MM.1S (cell line): Measurements from ENCODE around the gene CDX4.

Experiments used
- DNase-seq: peaks from one replicate; pipeline ENCODE4 v3.0.0-alpha.2; 2015
- H2AFZ ChIP-seq: fragments of 300-600 bp; sonication (generic); 2 replicates; pipeline ENCODE4 v1.6.0; 2016; ENCODE audit warnings: antibody characterized with exemption, low read length
- H3F3A ChIP-seq: fragments of 300-600 bp; sonication (generic); 2 replicates; pipeline ENCODE4 v1.6.1; 2016; ENCODE audit warnings: mild to moderate bottlenecking, antibody characterized with exemption, low read length, moderate library complexity, mixed read lengths; ENCODE audit not compliant: insufficient read depth
- H3K27ac ChIP-seq: fragments of 300-600 bp; sonication (generic); 2 replicates; pipeline ENCODE4 v1.5.1; 2016; ENCODE audit warnings: mild to moderate bottlenecking, low read length
- H3K27me3 ChIP-seq: fragments of 300-600 bp; sonication (generic); replicated peaks from 2 replicates; pipeline ENCODE4 v1.6.0; 2016; ENCODE audit warnings: low read length; ENCODE audit not compliant: insufficient read depth
- H3K36me3 ChIP-seq: fragments of 300-600 bp; sonication (generic); replicated peaks from 2 replicates; pipeline ENCODE4 v1.6.1; 2016; ENCODE audit warnings: mild to moderate bottlenecking, low read length, mixed read lengths; ENCODE audit not compliant: insufficient read depth
- H3K4me1 ChIP-seq: fragments of 300-600 bp; sonication (generic); 2 replicates; pipeline ENCODE4 v1.6.1; 2016; ENCODE audit warnings: low read length, mixed read lengths
- H3K4me2 ChIP-seq: fragments of 300-600 bp; sonication (generic); 2 replicates; pipeline ENCODE4 v1.6.0; 2016; ENCODE audit warnings: low read depth, low read length
- H3K4me3 ChIP-seq: fragments of 300-600 bp; sonication (generic); 2 replicates; pipeline ENCODE4 v1.5.1; 2016; ENCODE audit warnings: low read length, mixed read lengths
- H3K79me2 ChIP-seq: fragments of 300-600 bp; sonication (generic); 2 replicates; pipeline ENCODE4 v1.6.1; 2016; ENCODE audit warnings: mixed run types, low read length, mixed read lengths
- H3K9ac ChIP-seq: fragments of 300-600 bp; sonication (generic); 2 replicates; pipeline ENCODE4 v1.6.1; 2016; ENCODE audit warnings: low read length, mixed read lengths
- H3K9me2 ChIP-seq: fragments of 300-600 bp; sonication (generic); replicated peaks from 2 replicates; pipeline ENCODE4 v1.6.1; 2016; ENCODE audit warnings: mild to moderate bottlenecking, low read length, mixed read lengths; ENCODE audit not compliant: insufficient read depth
- H3K9me3 ChIP-seq: fragments of 300-600 bp; sonication (generic); replicated peaks from 2 replicates; pipeline ENCODE4 v1.6.1; 2016; ENCODE audit warnings: mild to moderate bottlenecking, low read length, mixed read lengths; ENCODE audit not compliant: insufficient read depth
- H4K20me1 ChIP-seq: fragments of 300-600 bp; sonication (generic); 2 replicates; pipeline ENCODE4 v1.6.1; 2016; ENCODE audit warnings: mild to moderate bottlenecking, low read length, moderate library complexity, mixed read lengths; ENCODE audit not compliant: insufficient read depth
- EZH2 ChIP-seq: fragments of 300-600 bp; sonication (generic); optimal IDR thresholded peaks from 2 replicates; pipeline ENCODE3; 2017; ENCODE audit warnings: low read depth, mild to moderate bottlenecking, antibody characterized with exemption, low read length, mixed read lengths
- EZH2phosphoT487 ChIP-seq: fragments of 300-600 bp; sonication (generic); IDR thresholded peaks from 2 replicates; pipeline ENCODE4 v1.6.1; 2018; ENCODE audit warnings: antibody characterized with exemption, low read length
- TF ChIP-seq, protein P1 (sequence below): fragments of 300-600 bp; sonication (generic); IDR thresholded peaks from 2 replicates; pipeline ENCODE4 v1.5.1; 2016; ENCODE audit warnings: antibody characterized with exemption, low read length, mixed read lengths

CDX4 gene

DNA sequence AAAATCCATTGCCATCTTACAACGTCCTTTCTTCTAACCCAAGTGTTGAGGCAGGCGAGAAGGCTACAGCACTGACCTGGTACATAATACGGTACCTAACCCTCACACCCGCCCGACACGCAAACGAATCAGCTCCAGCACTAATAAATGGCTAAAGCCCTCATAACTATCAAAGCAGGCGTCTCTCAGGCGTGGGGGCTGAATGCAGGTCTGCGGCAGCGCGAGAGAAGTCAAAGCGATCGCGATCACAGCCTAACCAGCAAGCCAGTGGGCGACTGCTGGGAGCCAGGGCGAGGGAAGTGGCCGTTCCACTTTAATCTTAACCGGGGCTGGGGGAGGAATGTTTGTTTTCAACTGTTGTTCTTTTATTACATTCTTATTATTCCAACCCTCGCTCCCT is 1.5 kb downstream of the CDX4 start:
- TF ChIP-seq, protein P1, sequence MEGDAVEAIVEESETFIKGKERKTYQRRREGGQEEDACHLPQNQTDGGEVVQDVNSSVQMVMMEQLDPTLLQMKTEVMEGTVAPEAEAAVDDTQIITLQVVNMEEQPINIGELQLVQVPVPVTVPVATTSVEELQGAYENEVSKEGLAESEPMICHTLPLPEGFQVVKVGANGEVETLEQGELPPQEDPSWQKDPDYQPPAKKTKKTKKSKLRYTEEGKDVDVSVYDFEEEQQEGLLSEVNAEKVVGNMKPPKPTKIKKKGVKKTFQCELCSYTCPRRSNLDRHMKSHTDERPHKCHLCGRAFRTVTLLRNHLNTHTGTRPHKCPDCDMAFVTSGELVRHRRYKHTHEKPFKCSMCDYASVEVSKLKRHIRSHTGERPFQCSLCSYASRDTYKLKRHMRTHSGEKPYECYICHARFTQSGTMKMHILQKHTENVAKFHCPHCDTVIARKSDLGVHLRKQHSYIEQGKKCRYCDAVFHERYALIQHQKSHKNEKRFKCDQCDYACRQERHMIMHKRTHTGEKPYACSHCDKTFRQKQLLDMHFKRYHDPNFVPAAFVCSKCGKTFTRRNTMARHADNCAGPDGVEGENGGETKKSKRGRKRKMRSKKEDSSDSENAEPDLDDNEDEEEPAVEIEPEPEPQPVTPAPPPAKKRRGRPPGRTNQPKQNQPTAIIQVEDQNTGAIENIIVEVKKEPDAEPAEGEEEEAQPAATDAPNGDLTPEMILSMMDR = no peak
- TF ChIP-seq EZH2 = no peak
- TF ChIP-seq EZH2phosphoT487 = no peak
- Histone ChIP-seq H3K27ac (no peak overlapping the region), H3K9me2 (no peaks in the 10 kb centered on the region), H3F3A (no peaks in the 10 kb centered on the region), H3K4me1 (no peaks in the 10 kb centered on the region), H3K27me3 (no peaks in the 10 kb centered on the region), H3K4me3 (no peak overlapping the region), H2AFZ (no peak overlapping the region), H4K20me1 (no peaks in the 10 kb centered on the region), H3K9ac (no peak overlapping the region), H3K79me2 (no peaks in the 10 kb centered on the region), H3K9me3 (no peaks in the 10 kb centered on the region), H3K4me2 (no peak overlapping the region), H3K36me3 (no peaks in the 10 kb centered on the region)
- DNase-seq = no peak

DNA sequence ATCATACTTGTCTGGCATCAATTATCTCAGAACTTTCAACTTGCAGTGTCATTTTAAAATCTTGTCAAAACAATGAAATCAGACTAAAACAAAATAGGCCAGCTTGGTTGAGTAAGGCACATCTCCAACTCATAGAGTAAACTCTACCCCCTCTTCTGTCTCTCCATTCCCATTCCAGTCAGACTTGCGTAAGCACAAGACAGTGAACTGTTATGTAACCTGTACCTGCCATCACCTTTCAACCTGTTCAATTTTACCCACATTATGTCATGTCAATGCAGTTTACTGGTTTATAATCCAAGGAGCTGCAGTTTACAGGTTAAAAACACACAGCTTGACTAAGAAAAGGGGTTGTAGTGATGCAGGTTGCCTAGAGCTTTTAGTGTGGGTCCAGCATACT is 8.3 kb downstream of the CDX4 start:
- Histone ChIP-seq H3K36me3 (no peaks in the 10 kb centered on the region), H3K27me3 (no peaks in the 10 kb centered on the region), H3K4me3 (no peak overlapping the region), H3K9me3 (no peaks in the 10 kb centered on the region), H3K9me2 (no peaks in the 10 kb centered on the region), H3K9ac (no peak overlapping the region), H3K4me2 (no peak overlapping the region), H3K4me1 (no peaks in the 10 kb centered on the region), H2AFZ (no peak overlapping the region), H3K79me2 (no peaks in the 10 kb centered on the region), H4K20me1 (no peaks in the 10 kb centered on the region), H3F3A (no peaks in the 10 kb centered on the region), H3K27ac (no peak overlapping the region)
- no peak for DNase-seq
- TF ChIP-seq EZH2 (no peak), EZH2phosphoT487 (no peak)
- TF ChIP-seq, protein P1 = no peak

DNA sequence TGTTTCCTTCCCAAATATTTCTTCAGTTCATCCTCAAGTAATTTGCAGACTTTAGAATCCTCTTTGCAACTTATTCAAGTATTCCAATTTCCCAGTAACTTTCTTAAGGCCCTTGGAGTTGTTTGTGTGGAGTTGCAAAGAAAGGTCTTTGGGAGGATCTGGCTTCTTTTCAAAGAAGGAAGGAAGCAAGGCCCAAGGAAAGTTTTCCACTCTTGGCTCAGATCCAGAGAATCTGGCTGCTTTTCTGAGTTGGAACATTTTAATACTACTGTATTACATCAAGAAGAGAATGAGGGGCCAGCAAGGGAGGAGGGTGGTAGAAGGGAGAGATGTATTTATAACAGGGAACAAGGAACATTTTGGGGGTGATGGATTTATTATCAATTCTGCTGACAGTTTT is 10.5 kb downstream of the CDX4 start:
- H3K36me3 ChIP-seq = no peaks in the 10 kb centered on the region
- TF ChIP-seq, protein P1 = no peak

DNA sequence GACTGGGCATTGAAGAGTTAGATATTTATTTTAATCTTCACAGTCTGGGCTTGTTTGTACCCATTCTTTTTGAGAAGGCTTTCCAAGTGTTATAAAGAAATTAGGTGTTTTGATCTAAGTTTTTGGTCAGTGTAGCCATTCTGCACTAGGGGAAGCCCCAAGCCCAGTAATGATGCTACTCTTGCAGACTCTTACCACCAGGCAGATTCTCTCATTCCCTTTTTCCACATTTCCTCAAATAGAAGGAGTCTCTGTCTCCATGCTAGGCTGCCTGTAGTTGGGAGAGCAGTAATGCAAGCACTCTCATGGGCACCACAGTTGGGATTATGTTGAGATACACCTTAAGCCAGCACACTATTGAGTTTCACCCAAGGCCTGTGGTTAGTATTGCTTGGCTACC is 21.5 kb downstream of the CDX4 start:
- H3K9me3 ChIP-seq = no peaks in the 10 kb centered on the region
- no peak overlapping the region for H2AFZ ChIP-seq
- no peaks in the 10 kb centered on the region for H4K20me1 ChIP-seq
- H3K9me2 ChIP-seq = no peaks in the 10 kb centered on the region
- H3K27ac ChIP-seq = no peak overlapping the region
- TF ChIP-seq EZH2phosphoT487 = no peak
- TF ChIP-seq EZH2 = no peak
- TF ChIP-seq, protein P1 = no peak
- no peaks in the 10 kb centered on the region for H3K27me3 ChIP-seq
- no peak for DNase-seq
- no peak overlapping the region for H3K4me2 ChIP-seq
- no peak overlapping the region for H3K9ac ChIP-seq
- H3F3A ChIP-seq = no peaks in the 10 kb centered on the region
- no peaks in the 10 kb centered on the region for H3K4me1 ChIP-seq
- H3K4me3 ChIP-seq = no peak overlapping the region
- no peaks in the 10 kb centered on the region for H3K36me3 ChIP-seq
- no peaks in the 10 kb centered on the region for H3K79me2 ChIP-seq

More for the DNA sequence above, 10.5 kb downstream of the CDX4 start:
- H3K4me2 ChIP-seq = no peak overlapping the region
- no peaks in the 10 kb centered on the region for H3K4me1 ChIP-seq
- no peaks in the 10 kb centered on the region for H3K79me2 ChIP-seq
- H3K27ac ChIP-seq = no peak overlapping the region
- H3K9ac ChIP-seq = no peak overlapping the region
- H3K4me3 ChIP-seq = no peak overlapping the region
- no peaks in the 10 kb centered on the region for H3K9me2 ChIP-seq
- no peak for DNase-seq
- no peak overlapping the region for H2AFZ ChIP-seq
- H3K27me3 ChIP-seq = no peaks in the 10 kb centered on the region
- H3K9me3 ChIP-seq = no peaks in the 10 kb centered on the region
- no peaks in the 10 kb centered on the region for H3F3A ChIP-seq
- no peaks in the 10 kb centered on the region for H4K20me1 ChIP-seq
